NOMO-1 (cell line): ENCODE results near the gene EGFR.

Experiments used
- DNase-seq, 2 experiments: peaks; one replicate each; lab custom pipeline; 2025; ENCODE audit not compliant: unreplicated experiment in 2 of 2; lab: John Stamatoyannopoulos, UW

Gene EGFR

DNA sequence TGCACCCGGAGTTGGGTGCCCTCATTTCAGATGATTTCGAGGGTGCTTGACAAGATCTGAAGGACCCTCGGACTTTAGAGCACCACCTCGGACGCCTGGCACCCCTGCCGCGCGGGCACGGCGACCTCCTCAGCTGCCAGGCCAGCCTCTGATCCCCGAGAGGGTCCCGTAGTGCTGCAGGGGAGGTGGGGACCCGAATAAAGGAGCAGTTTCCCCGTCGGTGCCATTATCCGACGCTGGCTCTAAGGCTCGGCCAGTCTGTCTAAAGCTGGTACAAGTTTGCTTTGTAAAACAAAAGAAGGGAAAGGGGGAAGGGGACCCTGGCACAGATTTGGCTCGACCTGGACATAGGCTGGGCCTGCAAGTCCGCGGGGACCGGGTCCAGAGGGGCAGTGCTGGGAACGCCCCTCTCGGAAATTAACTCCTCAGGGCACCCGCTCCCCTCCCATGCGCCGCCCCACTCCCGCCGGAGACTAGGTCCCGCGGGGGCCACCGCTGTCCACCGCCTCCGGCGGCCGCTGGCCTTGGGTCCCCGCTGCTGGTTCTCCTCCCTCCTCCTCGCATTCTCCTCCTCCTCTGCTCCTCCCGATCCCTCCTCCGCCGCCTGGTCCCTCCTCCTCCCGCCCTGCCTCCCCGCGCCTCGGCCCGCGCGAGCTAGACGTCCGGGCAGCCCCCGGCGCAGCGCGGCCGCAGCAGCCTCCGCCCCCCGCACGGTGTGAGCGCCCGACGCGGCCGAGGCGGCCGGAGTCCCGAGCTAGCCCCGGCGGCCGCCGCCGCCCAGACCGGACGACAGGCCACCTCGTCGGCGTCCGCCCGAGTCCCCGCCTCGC is at the start of gene EGFR:
Gene EGFR (plus strand): TSS at position 657 of the 830 bp plus-strand sequence. CDS start 261 bp downstream, outside the sequence.
- no peak for DNase-seq

DNA sequence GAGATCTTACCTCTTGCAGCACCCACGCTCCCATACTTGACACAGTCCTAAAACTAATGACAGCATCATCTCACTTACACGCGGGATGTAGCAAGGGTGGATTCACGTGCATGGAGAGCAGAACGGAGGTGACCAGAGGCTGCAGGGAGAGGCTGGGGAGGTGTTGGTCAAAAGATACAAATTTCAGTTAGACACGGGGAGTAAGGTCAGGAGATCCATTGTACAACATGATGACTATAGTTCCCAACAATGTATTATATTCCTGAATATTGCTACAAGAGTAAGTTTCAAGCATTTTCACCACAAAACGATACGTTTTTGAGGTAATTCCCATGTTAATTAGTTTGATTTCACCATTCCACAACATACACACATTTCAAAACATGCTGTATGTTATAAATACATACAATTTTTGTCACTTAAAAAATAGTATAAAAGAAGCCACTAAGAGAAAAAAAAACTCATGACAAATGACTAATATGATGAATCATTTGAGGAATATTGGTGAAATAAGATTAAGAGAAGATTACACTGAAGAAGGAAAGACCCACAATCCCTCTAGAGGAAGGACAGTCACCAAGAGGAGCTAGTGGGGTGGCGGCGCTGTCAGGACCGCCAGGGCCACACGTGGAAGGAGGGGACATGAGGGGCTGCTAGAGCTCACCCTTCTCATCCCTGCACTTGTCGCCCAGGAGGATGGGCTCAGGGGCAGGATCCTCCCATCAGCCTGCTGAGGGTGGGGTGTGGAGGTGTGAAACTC is 49.4 kb upstream of the EGFR start:
- no peak for DNase-seq

DNA sequence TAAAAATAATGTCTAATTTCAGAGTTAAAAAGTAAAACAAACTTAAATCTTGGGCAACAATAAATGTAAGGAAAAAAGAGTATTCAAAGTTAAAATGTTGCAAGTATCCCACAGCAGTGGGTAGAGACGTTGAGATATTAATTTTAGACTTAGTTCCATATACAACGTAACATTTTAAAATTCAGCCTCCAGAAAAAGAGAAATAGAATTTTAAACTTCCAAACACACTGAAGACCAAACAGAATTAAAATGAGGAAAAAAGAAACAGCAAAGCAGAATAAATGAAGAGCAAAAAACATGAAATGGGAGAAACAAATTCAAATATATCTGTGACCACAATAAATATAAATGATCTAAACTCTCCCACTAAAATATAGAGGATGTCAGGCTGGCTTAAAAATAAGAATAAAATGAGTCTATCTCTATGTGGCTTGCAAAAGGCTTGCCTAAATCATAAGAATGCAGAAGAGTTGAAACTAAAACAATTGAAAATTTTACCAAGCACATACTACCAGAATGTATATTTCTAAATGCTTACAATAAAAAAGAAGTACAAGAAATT is 46.0 kb upstream of the EGFR start:
- DNase-seq, result no peak

DNA sequence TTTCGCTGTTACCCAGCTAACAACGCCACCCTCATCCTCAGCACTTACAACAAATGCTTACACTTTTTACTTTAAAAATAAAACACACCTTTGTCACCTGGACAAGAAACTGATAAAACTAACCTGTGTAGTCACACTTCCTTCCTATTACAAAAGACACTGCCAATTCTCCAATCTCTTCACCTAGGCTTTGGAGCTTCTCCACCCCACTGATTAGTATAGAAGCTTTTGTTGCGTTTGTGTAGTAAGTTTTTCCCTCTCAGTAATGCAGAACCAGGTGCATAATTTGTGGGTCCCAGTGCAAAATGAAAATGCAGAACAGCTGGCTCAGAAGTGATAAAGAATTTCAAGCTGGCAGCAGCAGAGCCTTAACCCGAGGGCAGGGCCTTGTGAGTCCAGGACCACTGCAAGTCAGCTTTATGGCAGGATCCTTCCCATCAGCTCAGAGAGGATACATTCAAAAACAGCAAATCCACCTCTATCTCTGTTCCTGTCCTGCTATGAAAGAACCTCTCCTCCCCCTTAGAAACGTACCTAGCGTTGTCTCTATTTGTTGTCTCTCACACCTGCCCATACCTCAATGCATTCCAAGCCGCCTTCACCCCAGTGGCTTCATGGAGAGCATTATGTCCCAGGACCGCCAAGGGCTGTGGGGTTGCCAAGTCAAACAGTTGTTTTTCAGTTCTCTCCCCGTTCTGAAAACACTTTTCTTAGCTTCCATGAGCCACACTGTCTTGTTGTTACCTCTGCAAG is 40.3 kb upstream of the EGFR start:
- no peak for DNase-seq

DNA sequence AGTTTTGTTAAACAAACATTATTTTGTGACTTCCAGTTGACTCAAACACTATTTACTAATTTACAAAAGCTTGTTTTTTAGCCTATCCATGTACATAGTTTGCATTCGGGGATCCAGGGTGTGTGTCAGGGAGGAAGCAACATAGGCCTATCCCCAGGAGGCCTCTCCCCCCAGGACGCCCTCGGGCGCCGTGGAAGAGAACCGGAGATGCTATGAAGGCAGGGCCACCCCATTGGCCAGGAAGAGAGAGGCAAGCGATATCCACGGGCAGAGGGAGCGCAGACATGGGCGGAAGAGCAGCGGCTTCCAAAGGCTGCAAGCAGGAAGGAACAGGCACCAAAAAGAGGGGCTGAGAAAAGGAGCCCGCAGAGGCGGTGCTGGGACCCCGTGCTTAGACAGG is 38.3 kb upstream of the EGFR start:
- DNase-seq, result no peak

DNA sequence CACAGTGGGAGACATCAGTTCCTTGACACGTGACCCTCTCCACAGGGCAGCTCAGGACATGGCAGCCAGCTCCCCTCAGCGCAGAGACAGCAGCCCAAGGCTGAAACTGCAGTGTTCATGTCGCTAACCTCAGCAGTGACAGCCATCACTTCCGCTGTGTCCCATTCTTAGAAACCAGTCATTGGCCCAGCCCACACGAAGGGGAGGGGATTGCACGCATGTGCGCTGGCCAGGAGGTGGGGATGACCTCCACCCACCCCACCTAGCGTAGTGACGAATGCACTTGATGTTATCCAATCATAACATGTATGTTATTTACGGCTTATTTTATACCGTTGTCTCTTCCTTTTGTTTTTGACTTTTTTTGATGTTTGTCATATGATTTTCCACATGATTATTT is 36.9 kb upstream of the EGFR start:
- no peak for DNase-seq

DNA sequence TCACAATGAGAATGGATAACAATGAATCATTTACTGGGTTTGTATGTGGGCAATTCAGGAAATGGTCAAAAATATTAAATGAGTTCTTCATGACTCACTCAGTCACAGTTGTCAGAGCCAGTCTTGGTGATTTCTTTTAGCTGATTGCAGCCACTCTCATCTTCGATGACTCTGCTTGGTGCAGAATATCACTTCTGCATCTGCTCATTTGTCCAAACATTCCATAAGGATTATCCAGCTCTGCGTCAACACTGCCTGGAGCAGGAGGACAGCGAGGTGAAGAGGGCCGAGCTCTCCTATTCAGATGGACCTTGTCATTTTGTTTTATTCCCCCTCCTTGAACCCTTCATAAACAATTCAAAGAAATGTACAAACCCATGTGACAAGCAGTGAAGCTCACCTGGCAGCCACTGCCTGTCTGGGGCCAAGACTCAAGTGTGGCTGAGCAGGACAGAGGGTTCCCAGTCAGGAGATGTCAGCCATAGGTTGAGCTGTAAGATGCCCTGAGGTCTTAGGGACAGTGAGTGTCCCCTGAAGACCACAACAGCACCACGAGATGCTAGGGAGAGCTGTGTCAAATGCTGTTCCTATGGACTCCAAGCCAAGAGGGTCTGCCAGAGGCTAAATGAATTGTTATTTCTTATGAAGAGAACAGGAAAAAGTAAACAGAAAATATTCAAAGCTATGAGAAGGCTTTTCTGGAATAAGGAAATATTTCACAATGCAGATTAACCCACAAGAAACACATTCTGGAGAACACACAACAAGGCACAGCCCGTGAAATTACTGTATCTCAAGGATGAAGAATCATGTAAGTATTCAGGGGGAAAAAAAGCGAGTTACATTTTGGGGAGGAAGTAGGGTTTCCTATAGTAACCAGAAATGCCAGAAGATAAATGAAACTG is 33.1 kb upstream of the EGFR start:
- DNase-seq, result no peak

DNA sequence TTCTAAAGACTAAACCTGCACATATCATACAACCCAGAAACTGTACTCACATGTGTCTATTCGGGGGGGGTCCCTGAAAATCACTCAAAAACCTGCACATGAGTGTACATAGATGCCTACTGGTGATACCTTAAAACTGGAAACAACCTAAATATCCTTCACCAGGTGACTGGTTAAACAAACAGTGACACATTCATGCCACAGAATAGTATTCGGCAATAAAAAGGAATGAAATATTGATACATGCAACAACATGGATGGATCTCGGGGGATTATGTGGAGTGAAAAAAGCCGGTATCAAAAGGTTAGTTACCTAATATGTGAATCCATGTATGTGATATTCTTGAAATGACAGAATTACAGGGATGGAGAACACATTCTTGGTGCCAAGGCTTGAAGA is 32.1 kb upstream of the EGFR start:
- DNase-seq, result no peak

DNA sequence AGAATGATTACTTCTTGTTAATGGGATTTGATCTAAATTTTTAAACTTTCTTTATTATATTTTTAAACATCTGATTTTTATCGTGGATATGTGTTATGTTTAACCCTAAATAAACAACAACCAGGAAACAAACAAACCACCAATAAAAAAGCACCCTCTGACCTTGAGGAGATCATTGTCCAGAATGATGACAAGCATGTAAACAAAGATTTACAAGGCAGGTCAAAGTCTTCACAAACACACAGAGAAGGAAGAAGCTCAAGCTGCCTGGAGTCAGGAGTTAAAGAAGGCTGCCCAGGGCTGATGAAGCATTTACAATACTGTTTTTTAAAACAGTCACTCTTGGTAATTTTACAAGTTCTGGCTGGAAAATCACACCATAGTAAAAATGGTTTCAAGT is 31.0 kb upstream of the EGFR start:
- DNase-seq, result no peak

DNA sequence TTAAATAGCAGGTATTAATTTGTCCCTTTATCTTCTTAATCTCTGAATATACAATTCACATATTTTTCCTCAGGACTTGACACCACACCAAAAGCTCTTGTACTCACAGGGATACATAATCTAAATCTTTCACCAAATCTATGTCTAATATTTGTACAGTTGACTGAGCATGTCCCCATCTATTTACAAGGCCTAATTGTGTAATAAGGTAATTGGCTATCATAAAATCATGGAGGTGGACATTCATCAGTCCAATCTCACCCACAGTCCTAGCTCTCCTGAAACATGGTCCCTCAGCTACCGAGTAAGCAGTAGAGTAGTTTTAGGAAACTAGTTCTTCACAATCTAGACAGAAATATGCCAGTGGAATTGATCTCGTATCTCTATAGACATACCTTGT is 30.3 kb upstream of the EGFR start:
- DNase-seq, result no peak

DNA sequence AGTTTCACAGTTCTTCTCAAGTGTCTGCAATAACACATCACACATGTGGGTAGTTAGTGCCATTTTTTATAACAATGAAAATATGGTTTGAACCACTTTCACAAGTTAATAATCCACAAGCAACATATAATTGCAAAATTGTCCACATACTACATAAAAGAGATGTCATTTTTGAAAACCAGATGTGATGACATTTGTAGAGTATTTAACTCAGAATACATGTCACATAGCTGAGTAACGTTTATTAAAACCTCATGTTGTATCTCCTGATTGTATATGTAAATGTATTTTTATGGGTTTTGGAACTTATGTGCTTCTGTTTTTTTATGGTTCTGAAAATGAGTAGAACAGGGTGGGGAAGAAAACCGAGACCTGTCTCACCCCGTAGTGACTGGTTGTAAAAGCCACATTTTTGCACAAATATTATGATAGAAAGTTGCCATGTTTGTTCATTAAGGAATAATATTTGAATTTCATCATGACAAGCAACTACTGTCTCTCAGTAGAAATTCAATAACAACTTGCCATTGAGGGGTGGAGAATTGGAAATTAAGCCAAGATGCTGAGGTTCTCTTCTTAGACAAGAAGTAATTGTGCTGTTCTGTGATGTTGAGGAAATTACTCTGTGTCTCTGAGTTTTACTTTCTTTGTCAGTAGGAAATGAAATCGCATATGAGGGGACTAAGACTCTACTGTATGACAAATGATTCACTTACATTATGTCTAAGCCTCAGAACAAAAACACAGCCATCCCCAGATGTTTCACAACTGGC is 29.2 kb upstream of the EGFR start:
- no peak for DNase-seq

DNA sequence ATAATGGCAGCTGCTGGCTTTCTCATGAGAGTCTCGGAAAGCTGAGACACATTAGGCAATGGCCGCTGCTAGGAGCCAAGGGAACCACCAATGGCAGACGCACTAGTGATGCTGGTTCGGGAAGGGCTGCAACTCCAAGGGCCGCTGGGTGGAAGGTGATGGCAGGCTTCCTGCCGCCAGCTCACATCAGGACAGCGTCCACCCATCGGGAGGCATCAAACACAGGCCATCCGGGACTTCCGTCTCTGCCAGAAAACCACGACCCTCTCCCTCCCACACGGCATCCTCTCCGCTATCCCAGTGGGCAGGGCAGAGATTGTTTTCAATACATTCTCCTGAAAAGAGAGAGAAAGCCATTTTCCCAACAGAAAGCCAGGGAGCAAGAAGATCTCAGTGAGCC is 27.5 kb upstream of the EGFR start:
- no peak for DNase-seq

DNA sequence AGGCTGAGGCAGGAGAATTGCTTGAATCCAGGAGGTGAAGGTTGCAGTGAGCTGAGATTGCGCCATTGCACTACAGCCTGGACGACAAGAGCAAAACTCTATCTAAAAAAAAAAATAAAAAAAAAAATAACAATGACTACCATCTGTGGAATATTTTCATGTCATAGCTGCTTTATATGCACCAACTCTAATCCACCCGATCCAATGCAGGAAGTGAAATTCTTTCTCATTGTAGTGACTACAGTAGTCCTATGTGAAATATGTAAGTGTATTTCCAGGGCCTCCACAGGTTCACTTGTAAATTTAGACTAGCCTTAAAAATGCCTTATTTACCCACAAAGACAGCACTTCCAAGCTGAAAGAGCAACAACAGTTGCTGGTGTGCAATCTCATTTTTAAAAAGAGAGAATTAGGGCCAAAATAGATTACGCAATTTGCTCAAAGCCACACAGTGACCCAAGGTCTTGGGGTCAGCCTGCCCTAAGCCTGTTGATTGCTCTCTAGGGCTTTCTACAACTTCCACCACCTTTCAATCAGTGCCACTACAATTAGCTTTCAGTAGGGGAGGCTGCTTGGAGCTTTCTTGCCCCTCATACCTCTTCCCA is 25.8 kb upstream of the EGFR start:
- DNase-seq, result no peak

DNA sequence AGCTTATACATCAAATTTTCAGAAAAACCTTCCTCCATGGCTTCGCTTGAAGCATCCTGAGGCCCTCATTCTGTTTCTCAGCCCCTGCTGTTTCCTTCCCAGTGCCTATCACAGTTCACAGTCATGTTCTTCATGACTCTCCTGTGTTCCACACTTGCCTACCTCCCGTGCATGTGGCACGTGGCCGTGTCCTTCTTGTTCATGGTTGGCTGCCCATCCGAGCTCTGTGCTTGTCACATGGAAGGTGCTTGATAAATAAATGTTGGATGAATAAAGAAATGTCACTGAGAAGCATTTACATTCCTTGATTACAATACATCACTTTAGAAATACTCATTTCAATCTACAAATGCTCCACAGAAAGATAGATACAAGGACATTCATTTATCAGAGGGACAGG is 23.7 kb upstream of the EGFR start:
- no peak for DNase-seq

DNA sequence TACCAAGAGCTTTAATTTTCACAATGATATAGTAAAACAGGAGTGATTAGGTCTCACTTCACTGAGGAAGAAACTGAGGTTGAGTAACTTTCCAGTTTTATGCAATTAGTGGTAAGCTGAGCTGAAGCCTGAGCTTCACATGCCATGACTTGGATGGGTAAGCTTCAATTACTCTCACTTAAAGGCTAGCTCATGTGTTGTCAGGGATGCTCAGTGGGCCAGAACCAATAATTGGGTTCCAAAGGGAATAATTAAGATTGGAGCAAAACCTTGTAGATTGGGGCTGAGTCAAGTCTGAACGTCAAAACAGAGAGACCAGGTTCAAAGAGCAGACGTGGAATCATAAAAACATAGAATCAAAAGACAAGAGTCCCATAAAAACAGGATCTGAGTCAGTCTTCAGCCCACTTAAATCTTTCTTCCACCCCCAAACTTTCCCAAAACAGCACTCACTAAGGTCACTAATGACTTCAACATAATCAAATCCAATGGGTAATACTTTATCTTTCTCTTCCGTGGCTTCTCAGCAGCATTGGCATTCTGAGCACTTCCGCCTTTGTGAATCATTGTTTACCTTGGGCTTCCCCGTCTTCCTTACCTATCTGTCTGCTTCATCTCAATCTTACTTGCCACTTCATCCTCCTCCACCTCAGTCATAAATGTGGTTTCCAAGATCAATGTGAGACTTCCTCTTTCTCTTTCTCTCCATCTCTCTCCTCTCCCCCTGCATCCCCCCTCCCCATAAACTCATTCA is 23.0 kb upstream of the EGFR start:
- DNase-seq, result no peak

DNA sequence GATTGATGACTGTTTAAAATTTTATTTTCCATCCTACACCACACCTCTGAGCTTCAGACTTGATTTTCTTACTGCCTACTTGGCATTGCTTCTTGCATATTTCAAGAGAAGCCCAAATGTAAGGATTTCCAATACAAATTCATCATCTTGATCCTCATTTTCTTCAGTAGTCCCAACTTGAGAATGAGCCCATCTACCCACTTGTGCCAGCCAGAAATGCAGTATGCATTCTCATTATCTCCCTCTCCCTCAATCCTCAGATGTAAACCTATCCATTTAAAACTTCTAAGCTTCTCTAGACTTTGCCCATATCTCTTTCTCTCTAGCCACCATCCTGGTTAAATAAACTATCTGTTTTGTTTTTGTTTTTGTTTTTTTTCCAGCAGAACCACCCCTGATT is 22.4 kb upstream of the EGFR start:
- no peak for DNase-seq

DNA sequence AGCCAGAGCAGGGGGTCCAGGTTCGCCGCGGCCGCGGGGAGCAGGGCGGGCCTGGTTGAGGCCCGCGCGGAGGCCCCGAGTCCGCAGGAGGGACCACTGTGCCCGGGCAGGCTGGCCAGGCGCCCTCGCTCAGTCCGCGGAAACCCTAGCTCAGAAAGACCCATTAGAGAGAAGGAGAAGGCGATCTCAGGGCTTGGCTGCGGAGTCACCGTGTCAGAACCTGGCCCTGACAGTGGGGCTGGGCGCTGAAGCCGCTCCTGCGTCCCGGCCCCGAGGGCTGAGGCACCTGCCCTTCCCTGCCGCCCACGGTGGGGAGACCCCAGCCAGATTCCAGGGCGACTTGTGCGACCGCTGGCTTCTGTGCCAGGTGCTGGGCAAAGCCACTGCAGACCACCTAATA is 14.2 kb upstream of the EGFR start:
- no peak for DNase-seq

DNA sequence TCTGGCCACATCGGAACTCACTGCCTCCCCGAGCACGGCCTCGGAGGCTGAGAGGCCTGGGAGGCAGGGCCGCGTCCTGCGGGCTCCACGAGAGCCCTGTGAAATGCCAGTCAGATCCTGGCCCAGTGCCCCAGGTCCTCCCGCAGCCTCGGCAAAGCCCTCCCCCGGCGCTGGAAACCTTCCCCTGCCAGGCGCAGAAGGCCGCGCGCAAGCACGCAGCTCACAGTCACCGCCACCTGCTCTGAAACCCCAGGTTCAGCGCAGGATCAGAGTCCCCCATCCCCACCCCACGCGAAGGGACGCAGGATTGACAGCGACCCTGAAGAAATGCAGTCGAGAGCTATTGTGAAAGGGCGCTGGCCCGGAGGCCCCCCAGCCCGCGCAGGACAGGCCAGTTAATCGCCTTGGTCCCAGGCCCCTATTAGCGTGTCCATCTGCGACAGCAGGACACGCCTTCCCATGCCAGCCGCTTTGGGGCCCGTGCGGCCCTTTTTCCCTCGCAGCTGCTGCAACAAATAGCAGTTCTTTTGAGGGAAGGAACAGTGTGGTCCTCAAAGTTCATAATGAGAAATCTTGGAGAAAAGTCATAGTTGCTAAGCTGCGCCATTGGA is 13.5 kb upstream of the EGFR start:
- DNase-seq, result no peak
